ENCODE results near the gene RASGEF1B. TPM values are rescaled to one million over a fixed set of nuclear protein-coding genes. Genes with fewer than 3 reads are reported as not detected.
"Not testable (repeated sequence)": the region's sequence is repeated elsewhere in the genome, so short reads cannot be mapped to it uniquely, and the experiment has no call there.

Gene RASGEF1B
- total and polyA plus RNA-seq, 4 experiments from 2014 or later = 2.2 to 9.4 (median 6.6) TPM

GRCh38 chr4:81412946-81413495 is 58.7 kb downstream of the RASGEF1B start:
- no peak overlapping the region for H3K27ac Mint-ChIP-seq
- intact Hi-C loops (cut with micrococcal nuclease) = no loop called here
- Histone ChIP-seq H3K4me1 (ENCODE audit: insufficient read depth, low read length) (no peaks in the 10 kb centered on the region), H3K27me3 (ENCODE audit: insufficient read depth, low read length) (no peaks in the 10 kb centered on the region), H3K4me3 (ENCODE audit: low read length in 2 of 2) (no peak overlapping the region), H3K9me3 (ENCODE audit: control insufficient read depth in 1 of 2, low read length in 2 of 2) (no peaks in the 10 kb centered on the region), H3K36me3 (ENCODE audit: insufficient read depth, low read length) (no peaks in the 10 kb centered on the region), H3K27ac (ENCODE audit: low read depth, low read length) (no peak overlapping the region)
- no peaks in the 10 kb centered on the region for H3K27me3 Mint-ChIP-seq
- ChIA-PET POLR2A (ENCODE audit: partially characterized antibody) (no interaction called here), CTCF (ENCODE audit: partially characterized antibody) (interaction anchor here (0.5 to 1.4 kb wide), 2 partner anchors 53 to 908 kb away, joined by 3 read pairs; no protein-coding TSS in a partner anchor)
- no peak overlapping the region for H3K4me3 Mint-ChIP-seq
- no peaks in the 10 kb centered on the region for H3K36me3 Mint-ChIP-seq
- no peaks in the 10 kb centered on the region for H3K4me1 Mint-ChIP-seq
- no peak for DNase-seq
- no peaks in the 10 kb centered on the region for H3K9me3 Mint-ChIP-seq

- no peaks in the 10 kb centered on the region for H3K9me3 ChIP-seq (ENCODE audit: control insufficient read depth in 1 of 2, low read length in 2 of 2)
- no peaks in the 10 kb centered on the region for H3K27me3 ChIP-seq (ENCODE audit: insufficient read depth, low read length)
- H3K36me3 ChIP-seq (ENCODE audit: insufficient read depth, low read length) = no peaks in the 10 kb centered on the region
- Mint-ChIP-seq H3K4me1 (peaks cover 0 to 2% (median under 1%) of the 10 kb centered on the region in 4 donors), H3K27me3 (no peaks in the 10 kb centered on the region), H3K4me3 (no peak overlapping the region), H3K36me3 (no peaks in the 10 kb centered on the region), H3K27ac (no peak overlapping the region), H3K9me3 (no peaks in the 10 kb centered on the region)
- H3K4me3 ChIP-seq (ENCODE audit: low read length in 2 of 2) = no peak overlapping the region
- POLR2A ChIA-PET (ENCODE audit: partially characterized antibody) = no interaction called here
- H3K4me1 ChIP-seq (ENCODE audit: insufficient read depth, low read length) = peaks cover 2% of the 10 kb centered on the region
- CTCF ChIA-PET (ENCODE audit: partially characterized antibody) = no interaction called here
- no peak for DNase-seq
- intact Hi-C loops (cut with micrococcal nuclease) = no loop called here
- no peak overlapping the region for H3K27ac ChIP-seq (ENCODE audit: low read depth, low read length)
Measured at GRCh38 chr4:81410680-81411079, 61.0 kb downstream of the RASGEF1B start.

- intact Hi-C loops (cut with micrococcal nuclease) = loop anchor here (5.0 kb wide), 1 partner anchor 807 kb away; no protein-coding TSS in a partner anchor
- Mint-ChIP-seq H3K27ac (no peak overlapping the region), H3K4me3 (no peak overlapping the region), H3K4me1 (peaks cover 0 to 3% (median 1%) of the 10 kb centered on the region in 4 donors), H3K27me3 (peaks cover 0 to 1% of the 10 kb centered on the region in 2 donors), H3K9me3 (no peaks in the 10 kb centered on the region), H3K36me3 (no peaks in the 10 kb centered on the region)
- peaks cover 6% of the 10 kb centered on the region for H3K4me1 ChIP-seq (ENCODE audit: insufficient read depth, low read length)
- CTCF ChIA-PET (ENCODE audit: partially characterized antibody) = interaction anchor here (0.6 to 1.0 kb wide), 3 partner anchors 58 to 505 kb away, joined by 3 to 4 read pairs (median 3); no protein-coding TSS in a partner anchor
- H3K27ac ChIP-seq (ENCODE audit: low read depth, low read length) = no peak overlapping the region
- H3K4me3 ChIP-seq (ENCODE audit: low read length in 2 of 2) = no peak overlapping the region
- no peaks in the 10 kb centered on the region for H3K9me3 ChIP-seq (ENCODE audit: control insufficient read depth in 1 of 2, low read length in 2 of 2)
- POLR2A ChIA-PET (ENCODE audit: partially characterized antibody) = no interaction called here
- H3K36me3 ChIP-seq (ENCODE audit: insufficient read depth, low read length) = no peaks in the 10 kb centered on the region
- no peaks in the 10 kb centered on the region for H3K27me3 ChIP-seq (ENCODE audit: insufficient read depth, low read length)
- no peak for DNase-seq
Measured at GRCh38 chr4:81409836-81410235, 61.9 kb downstream of the RASGEF1B start.

GRCh38 chr4:81408341-81408740 is 63.4 kb downstream of the RASGEF1B start:
- no peak for DNase-seq
- ChIA-PET CTCF (ENCODE audit: partially characterized antibody) (interaction anchor here (2.1 kb wide), 1 partner anchor 59 kb away, joined by 6 read pairs; no protein-coding TSS in a partner anchor), POLR2A (ENCODE audit: partially characterized antibody) (no interaction called here)
- Mint-ChIP-seq H3K27me3 (peaks cover 0 to 2% of the 10 kb centered on the region in 2 donors), H3K4me3 (no peak overlapping the region), H3K4me1 (peaks cover 0 to 3% (median 1%) of the 10 kb centered on the region in 4 donors), H3K27ac (no peak overlapping the region), H3K36me3 (no peaks in the 10 kb centered on the region), H3K9me3 (no peaks in the 10 kb centered on the region)
- H3K27ac ChIP-seq (ENCODE audit: low read depth, low read length) = no peak overlapping the region
- no peaks in the 10 kb centered on the region for H3K27me3 ChIP-seq (ENCODE audit: insufficient read depth, low read length)
- H3K4me3 ChIP-seq (ENCODE audit: low read length in 2 of 2) = no peak overlapping the region
- no peaks in the 10 kb centered on the region for H3K36me3 ChIP-seq (ENCODE audit: insufficient read depth, low read length)
- H3K4me1 ChIP-seq (ENCODE audit: insufficient read depth, low read length) = peaks cover 6% of the 10 kb centered on the region
- intact Hi-C loops (cut with micrococcal nuclease) = loop anchor here (5.0 kb wide), 1 partner anchor 809 kb away; no protein-coding TSS in a partner anchor
- no peaks in the 10 kb centered on the region for H3K9me3 ChIP-seq (ENCODE audit: control insufficient read depth in 1 of 2, low read length in 2 of 2)

- no peak overlapping the region for H3K27ac ChIP-seq (ENCODE audit: low read depth, low read length)
- Mint-ChIP-seq H3K27me3 (peaks cover 1 to 2% of the 10 kb centered on the region in 2 donors), H3K27ac (peak overlapping the region in 1 of 7 donors; percentile 14), H3K36me3 (no peaks in the 10 kb centered on the region), H3K9me3 (peaks cover 0 to under 1% (median 0%) of the 10 kb centered on the region in 8 donors), H3K4me1 (peaks cover 0 to 3% (median 1%) of the 10 kb centered on the region in 4 donors), H3K4me3 (no peak overlapping the region)
- no peaks in the 10 kb centered on the region for H3K36me3 ChIP-seq (ENCODE audit: insufficient read depth, low read length)
- H3K4me3 ChIP-seq (ENCODE audit: low read length in 2 of 2) = no peak overlapping the region
- peaks cover 6% of the 10 kb centered on the region for H3K4me1 ChIP-seq (ENCODE audit: insufficient read depth, low read length)
- no peak for DNase-seq
- CTCF ChIA-PET (ENCODE audit: partially characterized antibody) = interaction anchor here (1.4 to 2.1 kb wide), 2 partner anchors 12 to 60 kb away, joined by 4 to 6 read pairs; no protein-coding TSS in a partner anchor
- H3K27me3 ChIP-seq (ENCODE audit: insufficient read depth, low read length) = no peaks in the 10 kb centered on the region
- H3K9me3 ChIP-seq (ENCODE audit: control insufficient read depth in 1 of 2, low read length in 2 of 2) = no peaks in the 10 kb centered on the region
- intact Hi-C loops (cut with micrococcal nuclease) = loop anchor here (5.0 kb wide), 1 partner anchor 810 kb away; no protein-coding TSS in a partner anchor
- POLR2A ChIA-PET (ENCODE audit: partially characterized antibody) = no interaction called here
Measured at GRCh38 chr4:81407726-81408125, 64.0 kb downstream of the RASGEF1B start.

GRCh38 chr4:81406481-81406880 is 65.2 kb downstream of the RASGEF1B start:
- H3K27me3 Mint-ChIP-seq; H3K4me1 ChIP-seq (ENCODE audit: insufficient read depth, low read length); POLR2A ChIA-PET (ENCODE audit: partially characterized antibody); H3K4me1 Mint-ChIP-seq; H3K27me3 ChIP-seq (ENCODE audit: insufficient read depth, low read length); H3K4me3 ChIP-seq (ENCODE audit: low read length in 2 of 2); H3K9me3 Mint-ChIP-seq; H3K36me3 Mint-ChIP-seq; H3K9me3 ChIP-seq (ENCODE audit: control insufficient read depth in 1 of 2, low read length in 2 of 2); H3K36me3 ChIP-seq (ENCODE audit: insufficient read depth, low read length); H3K27ac ChIP-seq (ENCODE audit: low read depth, low read length); H3K4me3 Mint-ChIP-seq; DNase-seq: not testable (repeated sequence)
- CTCF ChIA-PET (ENCODE audit: partially characterized antibody) = interaction anchor here (0.6 to 2.1 kb wide), 10 partner anchors 11 to 866 kb away, joined by 3 to 10 read pairs (median 4); no protein-coding TSS in a partner anchor
- H3K27ac Mint-ChIP-seq = peak overlapping the region in 1 of 7 donors; percentile 49
- intact Hi-C loops (cut with micrococcal nuclease) = loop anchor here (1.0 to 5.0 kb wide), 6 partner anchors 61 to 954 kb away; no protein-coding TSS in a partner anchor

GRCh38 chr4:81405900-81406401 is 65.8 kb downstream of the RASGEF1B start:
- peaks cover 0 to 2% (median 0%) of the 10 kb centered on the region in 8 donors for H3K9me3 Mint-ChIP-seq
- H3K27me3 Mint-ChIP-seq = peaks cover 1 to 2% of the 10 kb centered on the region in 2 donors
- Histone ChIP-seq H3K27ac (ENCODE audit: low read depth, low read length) (no peak overlapping the region), H3K4me3 (ENCODE audit: low read length in 2 of 2) (no peak overlapping the region), H3K27me3 (ENCODE audit: insufficient read depth, low read length) (no peaks in the 10 kb centered on the region), H3K36me3 (ENCODE audit: insufficient read depth, low read length) (no peaks in the 10 kb centered on the region), H3K4me1 (ENCODE audit: insufficient read depth, low read length) (peaks cover 6% of the 10 kb centered on the region), H3K9me3 (ENCODE audit: control insufficient read depth in 1 of 2, low read length in 2 of 2) (no peaks in the 10 kb centered on the region)
- no peaks in the 10 kb centered on the region for H3K36me3 Mint-ChIP-seq
- ChIA-PET CTCF (ENCODE audit: partially characterized antibody) (interaction anchor here (0.8 to 1.6 kb wide), 7 partner anchors 27 to 867 kb away, joined by 3 to 10 read pairs (median 4); no protein-coding TSS in a partner anchor), POLR2A (ENCODE audit: partially characterized antibody) (no interaction called here)
- H3K27ac Mint-ChIP-seq = no peak overlapping the region
- peak overlapping the region in 3 of 8 donors; percentile 0 to 52 (median 35) for H3K4me3 Mint-ChIP-seq
- peak; percentile 46 to 74 (median 70) for DNase-seq
- intact Hi-C loops (cut with micrococcal nuclease) = loop anchor here (1.0 to 5.0 kb wide), 8 partner anchors 61 to 954 kb away; no protein-coding TSS in a partner anchor
- peaks cover 0 to 3% (median 1%) of the 10 kb centered on the region in 4 donors for H3K4me1 Mint-ChIP-seq
